Endothelial cell of umbilical vein (primary cell): ENCODE measurements around the gene GPR176. TPM values are rescaled to one million over a fixed set of nuclear protein-coding genes. Genes with fewer than 3 reads are reported as not detected.

Source experiments
- BruUV-seq: library from RNA; stranded (reverse); fragments of 400-500 nt; replicated peaks from 2 replicates; lab custom pipeline; 2021; lab: Mats Ljungman, UMichigan
- CTCF ChIA-PET: fragments of 300-600, 350-600 bp; sonication (Branson Sonifier 250); formaldehyde crosslinking; loops from one replicate; lab custom pipeline; 2021; ENCODE audit warnings: antibody characterized with exemption, inconsistent platforms; lab: Charles Lee
- POLR2A ChIA-PET: fragments of 300-600, 350-600 bp; sonication (Branson Sonifier 250); formaldehyde crosslinking; loops from one replicate; lab custom pipeline; 2021; ENCODE audit warnings: antibody characterized with exemption, inconsistent platforms; lab: Charles Lee
- DNase-seq: peaks from one replicate; pipeline ENCODE4 v3.0.0-alpha.2; 2011; ENCODE audit warnings: low read depth, low spot score
- FAIRE-seq: peaks from 2 replicates; lab custom pipeline; 2011; peaks lifted over from hg19 to GRCh38; lab: Jason Lieb, UNC
- H2AFZ ChIP-seq: 2 replicates; pipeline ENCODE4 v1.6.0; 2012; ENCODE audit warnings: low read depth, low read length, control low read depth, inconsistent platforms
- H3K27ac ChIP-seq: 2 replicates; pipeline ENCODE4 v1.5.1; 2011; ENCODE audit warnings: low read depth, mild to moderate bottlenecking, control low read depth, low read length, moderate library complexity; ENCODE audit not compliant: insufficient read depth
- H3K27me3 ChIP-seq, 2 experiments: 2 replicates each; pipeline versions ENCODE4 v1.6.0 to v1.6.1; 2011; ENCODE audit warnings: low read length in 2 of 2, mixed read lengths in 1 of 2; ENCODE audit not compliant: control insufficient read depth in 2 of 2, insufficient read depth in 2 of 2
- H3K36me3 ChIP-seq, 2 experiments: 2 replicates in 1 of 2; 3 replicates in 1 of 2; pipeline ENCODE4 v1.5.1; 2011; ENCODE audit warnings: low read length in 2 of 2, mild to moderate bottlenecking in 1 of 2, moderate library complexity in 1 of 2; ENCODE audit not compliant: control insufficient read depth in 2 of 2, insufficient read depth in 2 of 2; ENCODE audit errors: extremely low read depth in 1 of 2
- H3K4me1 ChIP-seq: 3 replicates; pipeline ENCODE4 v1.5.1; 2011; ENCODE audit warnings: mild to moderate bottlenecking, low read length; ENCODE audit not compliant: control insufficient read depth, insufficient read depth; ENCODE audit errors: extremely low read depth
- H3K4me2 ChIP-seq: 2 replicates; pipeline ENCODE4 v1.6.1; 2011; ENCODE audit warnings: low read length, control low read depth, mixed read lengths; ENCODE audit not compliant: insufficient read depth
- H3K4me3 ChIP-seq, 3 experiments: fragments of 200-600 bp in 1 of 3; sonication (generic), shearing (Covaris generic) in 1 of 3; replicated peaks in 1 of 3; 2 replicates each; pipeline ENCODE4 v1.5.1; 2011 to 2016; ENCODE audit warnings: control low read depth in 3 of 3, low read length in 3 of 3, mild to moderate bottlenecking in 2 of 3, inconsistent platforms in 1 of 3, low read depth in 1 of 3, moderate library complexity in 1 of 3; ENCODE audit not compliant: insufficient read depth in 1 of 3
- H3K79me2 ChIP-seq: 2 replicates; pipeline ENCODE4 v1.6.0; 2012; ENCODE audit warnings: low read length, inconsistent platforms; ENCODE audit not compliant: control insufficient read depth, insufficient read depth
- H3K9ac ChIP-seq: replicated peaks from 2 replicates; pipeline ENCODE3; 2011; ENCODE audit warnings: low read length, control low read depth; ENCODE audit not compliant: insufficient read depth; ENCODE audit errors: extremely low read depth
- H3K9me1 ChIP-seq: replicated peaks from 3 replicates; pipeline ENCODE4 v1.6.0; 2011; ENCODE audit warnings: mild to moderate bottlenecking, low read length; ENCODE audit not compliant: control insufficient read depth, insufficient read depth; ENCODE audit errors: extremely low read depth
- H3K9me3 ChIP-seq: replicated peaks from 2 replicates; pipeline ENCODE4 v1.5.1; 2012; ENCODE audit warnings: low read length, inconsistent platforms; ENCODE audit not compliant: control insufficient read depth, insufficient read depth
- H4K20me1 ChIP-seq: replicated peaks from 2 replicates; pipeline ENCODE3; 2011; ENCODE audit warnings: mild to moderate bottlenecking, low read length; ENCODE audit not compliant: control insufficient read depth, insufficient read depth; ENCODE audit errors: extremely low read depth
- EZH2 ChIP-seq: IDR thresholded peaks from 2 replicates; pipeline ENCODE4 v1.6.1; 2012; ENCODE audit warnings: borderline replicate concordance, low read depth, mild to moderate bottlenecking, moderate library complexity, low read length, inconsistent platforms; ENCODE audit not compliant: severe bottlenecking
- FOS ChIP-seq: IDR thresholded peaks from 2 replicates; pipeline ENCODE4 v1.6.1; 2011; ENCODE audit warnings: mild to moderate bottlenecking, low read length, moderate library complexity, borderline replicate concordance; ENCODE audit not compliant: insufficient read depth
- GATA2 ChIP-seq: IDR thresholded peaks from 2 replicates; pipeline ENCODE4 v1.7.0; 2011; ENCODE audit warnings: low read depth, mild to moderate bottlenecking, moderate library complexity, mixed read lengths, low read length; ENCODE audit not compliant: insufficient read length, insufficient read depth
- JUN ChIP-seq: IDR thresholded peaks from 2 replicates; pipeline ENCODE4 v1.6.1; 2011; ENCODE audit warnings: borderline replicate concordance, low read depth; ENCODE audit not compliant: insufficient read length, insufficient read depth
- MYC ChIP-seq: IDR thresholded peaks from one replicate; pipeline ENCODE4 v1.6.1; 2011; ENCODE audit warnings: mild to moderate bottlenecking, low read depth, low read length
- POLR2A ChIP-seq: IDR thresholded peaks from 2 replicates; pipeline ENCODE4 v1.6.1; 2012; ENCODE audit warnings: low read depth, mild to moderate bottlenecking, control low read depth, low read length
- POLR2AphosphoS5 ChIP-seq: IDR thresholded peaks from 2 replicates; pipeline ENCODE4 v1.6.1; 2012; ENCODE audit warnings: low read depth, mild to moderate bottlenecking, control low read depth, low read length, moderate library complexity; ENCODE audit not compliant: insufficient read depth
- dilution Hi-C: fragments of 300-500 bp; cut with MboI; formaldehyde crosslinking; loops from one replicate; pipeline ENCODE4 v1.15.0; 2019; ENCODE audit warnings: low sequenced_read_pairs; ENCODE audit not compliant: extremely low pct_ligation_motif_present
- intact Hi-C: fragments of 100-400 bp; cut with micrococcal nuclease; formaldehyde crosslinking; loops from one replicate; pipeline ENCODE4 v1.10.0; 2022
- polyA plus RNA-seq, 4 experiments: library from polyadenylated mRNA; depleted of rRNA in 3 of 4; stranded (reverse) in 3 of 4; unstranded in 1 of 4; fragments of >200 nt; gene quantifications; 2 replicates each; pipeline versions ENCODE4 v1.2.1 to v1.2.3, GENCODE V29; 2011 to 2012; ENCODE audit warnings: missing spikeins in 1 of 4
- total RNA-seq: library from RNA; stranded (reverse); gene quantifications from 2 replicates; pipeline ENCODE4 v1.2.3, GENCODE V29; 2021
- TF ChIP-seq, protein P1 (sequence below), 2 donors: IDR thresholded peaks; 1 replicate in 1 of 2; 2 replicates in 1 of 2; pipeline ENCODE4 v1.5.1; 2011; ENCODE audit warnings: low read length in 2 of 2, mild to moderate bottlenecking in 2 of 2, moderate library complexity in 2 of 2, control low read depth in 1 of 2, inconsistent platforms in 1 of 2, low read depth in 1 of 2; ENCODE audit not compliant: insufficient read depth in 1 of 2; ENCODE audit errors: extremely low read depth in 1 of 2
- TF ChIP-seq, protein P2 (sequence below): IDR thresholded peaks from 2 replicates; pipeline ENCODE4 v1.6.1; 2011; ENCODE audit not compliant: insufficient read depth, insufficient read length

GPR176 gene
- total and polyA plus RNA-seq, 2 donors (not counting 3 experiments of a cell fraction or from before 2014, with no cell fraction given), result 35.3 to 68.7 TPM

DNA sequence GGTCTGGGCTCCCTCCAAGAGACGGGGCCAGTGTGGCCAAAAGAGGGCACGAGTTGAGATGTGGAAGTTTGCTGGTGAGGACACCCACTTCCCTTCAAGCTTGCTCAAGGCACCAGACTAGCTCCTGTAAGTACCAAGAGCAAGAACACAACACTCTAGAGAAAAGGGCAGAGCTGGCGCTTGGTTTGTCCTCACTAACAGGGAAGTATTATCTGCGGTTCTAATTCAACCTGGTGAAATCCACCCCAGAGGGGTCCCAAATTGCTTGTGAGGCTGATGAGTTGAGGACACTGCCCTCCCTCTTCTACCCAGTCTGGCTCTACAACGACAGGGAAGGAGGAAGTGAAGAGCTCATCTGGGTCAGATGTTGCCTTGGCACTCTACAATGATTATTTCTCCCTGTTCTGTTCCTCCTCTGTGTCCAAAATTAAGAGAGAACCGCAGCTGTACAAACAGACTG is 120.5 kb downstream of the GPR176 start:
- H3K9me1 ChIP-seq, result no peaks in the 10 kb centered on the region
- no peak overlapping the region for H3K9ac ChIP-seq
- TF ChIP-seq POLR2A, result no peak
- no peak for TF ChIP-seq GATA2
- no peak for TF ChIP-seq POLR2AphosphoS5
- no peak for TF ChIP-seq JUN
- no peak for TF ChIP-seq MYC
- TF ChIP-seq EZH2, result no peak
- no peak for TF ChIP-seq FOS
- TF ChIP-seq, protein P1, sequence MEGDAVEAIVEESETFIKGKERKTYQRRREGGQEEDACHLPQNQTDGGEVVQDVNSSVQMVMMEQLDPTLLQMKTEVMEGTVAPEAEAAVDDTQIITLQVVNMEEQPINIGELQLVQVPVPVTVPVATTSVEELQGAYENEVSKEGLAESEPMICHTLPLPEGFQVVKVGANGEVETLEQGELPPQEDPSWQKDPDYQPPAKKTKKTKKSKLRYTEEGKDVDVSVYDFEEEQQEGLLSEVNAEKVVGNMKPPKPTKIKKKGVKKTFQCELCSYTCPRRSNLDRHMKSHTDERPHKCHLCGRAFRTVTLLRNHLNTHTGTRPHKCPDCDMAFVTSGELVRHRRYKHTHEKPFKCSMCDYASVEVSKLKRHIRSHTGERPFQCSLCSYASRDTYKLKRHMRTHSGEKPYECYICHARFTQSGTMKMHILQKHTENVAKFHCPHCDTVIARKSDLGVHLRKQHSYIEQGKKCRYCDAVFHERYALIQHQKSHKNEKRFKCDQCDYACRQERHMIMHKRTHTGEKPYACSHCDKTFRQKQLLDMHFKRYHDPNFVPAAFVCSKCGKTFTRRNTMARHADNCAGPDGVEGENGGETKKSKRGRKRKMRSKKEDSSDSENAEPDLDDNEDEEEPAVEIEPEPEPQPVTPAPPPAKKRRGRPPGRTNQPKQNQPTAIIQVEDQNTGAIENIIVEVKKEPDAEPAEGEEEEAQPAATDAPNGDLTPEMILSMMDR (IDR thresholded peaks at IDR 0.05; ENCODE audit: extremely low read depth in 1 of 2, insufficient read depth in 1 of 2, low read depth in 1 of 2, low read length in 2 of 2), result no peak
- TF ChIP-seq, protein P2, sequence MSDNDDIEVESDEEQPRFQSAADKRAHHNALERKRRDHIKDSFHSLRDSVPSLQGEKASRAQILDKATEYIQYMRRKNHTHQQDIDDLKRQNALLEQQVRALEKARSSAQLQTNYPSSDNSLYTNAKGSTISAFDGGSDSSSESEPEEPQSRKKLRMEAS, result no peak
- intact Hi-C loops (loop anchor here (5.0 kb wide), 1 partner anchor 178 kb away; no protein-coding TSS in a partner anchor), dilution Hi-C loops (no loop called here)
- CTCF ChIA-PET, result interaction anchor here (0.8 to 1.5 kb wide), 3 partner anchors 12 to 83 kb away, joined by 3 read pairs; no protein-coding TSS in a partner anchor
- H2AFZ ChIP-seq, result no peak overlapping the region
- peaks cover 0 to 3% of the 10 kb centered on the region in 2 experiments for H3K36me3 ChIP-seq
- POLR2A ChIA-PET, result no interaction called here
- H4K20me1 ChIP-seq, result no peaks in the 10 kb centered on the region
- no peak for DNase-seq
- no peak overlapping the region for H3K4me2 ChIP-seq
- H3K4me1 ChIP-seq, result no peaks in the 10 kb centered on the region
- H3K79me2 ChIP-seq, result no peaks in the 10 kb centered on the region
- H3K27ac ChIP-seq, result no peak overlapping the region
- no peak for FAIRE-seq
- no peak overlapping the region for H3K4me3 ChIP-seq
- no peaks in the 10 kb centered on the region for H3K9me3 ChIP-seq
- no peaks in the 10 kb centered on the region for H3K27me3 ChIP-seq
- BruUV-seq, result no TSS peak
